OCI-LY3 (cell line): ENCODE data around the gene PIK3CD.
A peak's percentile ranks its signal among the peaks of the same experiment; 100 is the strongest.

Experiments
- H2AFZ ChIP-seq: fragments of 200-600, 300-600 bp; shearing (Covaris generic); 2 replicates; pipeline ENCODE4 v1.6.0; 2014; ENCODE audit warnings: antibody characterized with exemption, low read depth, low read length
- H3K27ac ChIP-seq: fragments of 200-600, 300-600 bp; sonication (generic); 2 replicates; pipeline ENCODE4 v1.5.1; 2014; ENCODE audit warnings: mild to moderate bottlenecking, low read length, moderate library complexity, mixed read lengths
- H3K27me3 ChIP-seq: fragments of 200-600, 300-600 bp; sonication (generic); 2 replicates; pipeline ENCODE4 v1.6.1; 2014; ENCODE audit warnings: low read depth, low read length, mixed read lengths
- H3K36me3 ChIP-seq: fragments of 200-600, 300-600 bp; sonication (generic); replicated peaks from 2 replicates; pipeline ENCODE3; 2014; ENCODE audit warnings: low read depth, low read length, mixed read lengths
- H3K4me1 ChIP-seq: fragments of 300-600, 200-600 bp; sonication (generic); 2 replicates; pipeline ENCODE4 v1.6.1; 2014; ENCODE audit warnings: low read length, mixed read lengths
- H3K4me2 ChIP-seq: fragments of 200-600, 300-600 bp; sonication (generic); 2 replicates; pipeline ENCODE4 v1.6.1; 2014; ENCODE audit warnings: low read length, mixed read lengths
- H3K4me3 ChIP-seq: fragments of 300-600, 200-600 bp; sonication (generic); 2 replicates; pipeline ENCODE4 v1.5.1; 2014; ENCODE audit warnings: antibody characterized with exemption, mild to moderate bottlenecking, low read length, moderate library complexity
- H3K79me2 ChIP-seq: fragments of 300-600, 200-600 bp; shearing (Covaris generic); 2 replicates; pipeline ENCODE4 v1.6.1; 2014; ENCODE audit warnings: mild to moderate bottlenecking, low read length, mixed read lengths
- H3K9ac ChIP-seq: fragments of 300-600, 200-600 bp; shearing (Covaris generic); 2 replicates; pipeline ENCODE4 v1.6.0; 2014; ENCODE audit warnings: mild to moderate bottlenecking, low read length, moderate library complexity
- H3K9me3 ChIP-seq: fragments of 200-600, 300-600 bp; shearing (Covaris generic); 2 replicates; pipeline ENCODE4 v1.6.1; 2014; ENCODE audit warnings: low read length, mixed read lengths; ENCODE audit not compliant: insufficient read depth
- H4K20me1 ChIP-seq: fragments of 200-600, 300-600 bp; sonication (generic); 2 replicates; pipeline ENCODE4 v1.6.1; 2016; ENCODE audit warnings: low read length, mixed read lengths; ENCODE audit not compliant: insufficient read depth
- CTCF ChIP-seq: fragments of 200-600, 300-600 bp; sonication (generic); IDR thresholded peaks from 2 replicates; pipeline ENCODE4 v1.5.1; 2014; ENCODE audit warnings: antibody characterized with exemption, low read length, low read depth
- EZH2phosphoT487 ChIP-seq: fragments of 200-600 bp; shearing (Covaris generic); IDR thresholded peaks from 2 replicates; pipeline ENCODE4 v1.6.1; 2018; ENCODE audit warnings: antibody characterized with exemption, mixed run types, low read depth

The PIK3CD gene

GRCh38 chr1:9649769-9650168 is 1.8 kb upstream of the PIK3CD start:
- H3K4me2 ChIP-seq, result no peak overlapping the region
- no peak overlapping the region for H3K27ac ChIP-seq
- peaks cover 17% of the 10 kb centered on the region for H3K4me1 ChIP-seq
- no peaks in the 10 kb centered on the region for H4K20me1 ChIP-seq
- no peak overlapping the region for H3K9ac ChIP-seq
- no peaks in the 10 kb centered on the region for H3K9me3 ChIP-seq
- H3K4me3 ChIP-seq, result no peak overlapping the region
- no peak overlapping the region for H2AFZ ChIP-seq
- H3K36me3 ChIP-seq, result peaks cover 14% of the 10 kb centered on the region
- no peaks in the 10 kb centered on the region for H3K27me3 ChIP-seq
- no peak for TF ChIP-seq EZH2phosphoT487
- no peak for TF ChIP-seq CTCF
- peaks cover 46% of the 10 kb centered on the region for H3K79me2 ChIP-seq

GRCh38 chr1:9651220-9651564 is 339 bp upstream of the PIK3CD start:
- Histone ChIP-seq H3K27me3 (no peaks in the 10 kb centered on the region), H3K4me3 (peak overlapping the region; percentile 84), H3K4me1 (peaks cover 30% of the 10 kb centered on the region), H3K27ac (peak overlapping the region; percentile 100), H3K9me3 (no peaks in the 10 kb centered on the region), H3K36me3 (peaks cover 17% of the 10 kb centered on the region), H2AFZ (no peak overlapping the region), H3K4me2 (peak overlapping the region; percentile 86), H4K20me1 (peaks cover 2% of the 10 kb centered on the region; the same call in 1 of the 2 replicates), H3K9ac (peak overlapping the region; percentile 90), H3K79me2 (peaks cover 60% of the 10 kb centered on the region)
- no peak for TF ChIP-seq CTCF
- TF ChIP-seq EZH2phosphoT487, result no peak

- no peak for TF ChIP-seq EZH2phosphoT487
- TF ChIP-seq CTCF, result peak; percentile 24; the same call in 1 of the 2 replicates
- Histone ChIP-seq H3K4me2 (peak overlapping the region; percentile 86), H3K36me3 (peaks cover 19% of the 10 kb centered on the region), H3K9ac (peak overlapping the region; percentile 90), H3K79me2 (peaks cover 74% of the 10 kb centered on the region), H3K27me3 (no peaks in the 10 kb centered on the region), H2AFZ (no peak overlapping the region), H3K9me3 (no peaks in the 10 kb centered on the region), H3K27ac (peak overlapping the region; percentile 100), H4K20me1 (peaks cover 5% of the 10 kb centered on the region; the same call in 1 of the 2 replicates), H3K4me1 (peaks cover 43% of the 10 kb centered on the region), H3K4me3 (peak overlapping the region; percentile 84)
Observed at GRCh38 chr1:9652379-9653209, 1.1 kb downstream of the PIK3CD start.

GRCh38 chr1:9653210-9653490 is 1.6 kb downstream of the PIK3CD start:
- H4K20me1 ChIP-seq, result peaks cover 5% of the 10 kb centered on the region; the same call in 1 of the 2 replicates
- no peaks in the 10 kb centered on the region for H3K27me3 ChIP-seq
- H3K36me3 ChIP-seq, result peaks cover 19% of the 10 kb centered on the region
- H3K4me2 ChIP-seq, result peak overlapping the region; percentile 86
- H3K4me1 ChIP-seq, result peaks cover 49% of the 10 kb centered on the region
- H3K27ac ChIP-seq, result peak overlapping the region; percentile 100
- H3K9ac ChIP-seq, result peak overlapping the region; percentile 90
- TF ChIP-seq CTCF (no peak), EZH2phosphoT487 (no peak)
- H2AFZ ChIP-seq, result no peak overlapping the region
- peaks cover 79% of the 10 kb centered on the region for H3K79me2 ChIP-seq
- H3K9me3 ChIP-seq, result no peaks in the 10 kb centered on the region
- H3K4me3 ChIP-seq, result peak overlapping the region; percentile 84
